Measurements from ENCODE around the gene PCMTD2.
"Not testable (repeated sequence)": the region's sequence is repeated elsewhere in the genome, so short reads cannot be mapped to it uniquely, and the experiment has no call there.

The PCMTD2 gene

GRCh38 chr20:64224351-64225170, 31.0 kb upstream of the PCMTD2 start:
- no peak for DNase-seq

DNA sequence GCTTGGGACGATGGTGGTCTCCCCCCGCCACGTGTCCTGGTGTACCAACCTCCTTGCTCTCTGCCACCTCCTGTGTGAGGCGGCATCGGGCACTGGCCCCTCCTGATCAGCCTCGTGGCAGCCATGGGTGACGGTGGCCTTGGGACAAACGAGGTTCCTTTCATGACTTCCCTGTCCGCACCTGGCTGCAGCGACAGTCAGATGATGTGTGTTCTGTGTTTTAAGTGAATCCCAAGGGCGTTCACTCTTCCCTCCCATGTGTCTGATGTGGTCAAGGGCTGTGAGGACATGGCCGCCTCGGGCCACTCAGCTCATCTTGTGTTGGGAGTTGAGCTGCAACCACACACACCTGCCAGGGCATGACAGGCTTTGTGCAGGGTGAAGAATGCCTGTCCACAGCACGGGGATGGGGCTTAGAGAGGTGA, 30.4 kb upstream of the PCMTD2 start:
- no peak for DNase-seq

DNA sequence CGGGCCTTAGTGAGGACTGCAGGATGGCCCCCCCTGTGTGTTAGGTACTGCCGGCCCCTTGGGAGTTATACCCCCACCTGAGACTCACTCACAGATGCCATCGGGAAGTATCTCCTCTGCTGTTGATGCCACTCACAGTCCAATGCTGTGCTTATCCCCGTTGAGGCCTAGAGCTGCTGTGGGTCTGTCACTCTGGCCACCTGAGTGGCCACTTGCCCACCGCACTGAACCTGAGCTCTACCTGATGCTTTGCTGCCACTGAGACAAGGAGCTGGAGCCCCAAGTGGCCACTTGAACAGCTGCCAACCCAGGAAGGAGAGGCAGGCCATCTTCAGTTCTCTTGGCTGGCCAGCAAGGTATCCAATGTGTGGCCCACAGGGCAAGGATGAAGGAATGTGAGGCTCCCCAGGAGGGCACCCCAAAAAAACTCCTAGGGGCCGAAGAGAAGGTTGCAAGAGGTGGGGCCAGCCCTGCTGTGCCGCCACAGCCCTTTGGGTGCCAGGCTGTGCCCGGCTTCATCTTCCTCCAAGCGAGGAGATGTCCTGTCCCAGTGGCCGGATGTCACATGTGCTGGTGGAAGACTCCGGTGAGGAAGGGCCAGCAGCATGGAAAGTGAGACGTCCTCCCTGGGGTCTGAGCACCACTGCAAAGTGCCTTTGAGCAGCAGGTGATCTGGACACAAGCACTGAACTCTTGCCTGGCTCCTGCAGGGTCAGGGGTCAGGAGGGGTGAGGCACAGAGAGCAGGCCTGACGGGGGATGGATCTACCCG, 29.5 kb upstream of the PCMTD2 start:
- no peak for DNase-seq

DNA sequence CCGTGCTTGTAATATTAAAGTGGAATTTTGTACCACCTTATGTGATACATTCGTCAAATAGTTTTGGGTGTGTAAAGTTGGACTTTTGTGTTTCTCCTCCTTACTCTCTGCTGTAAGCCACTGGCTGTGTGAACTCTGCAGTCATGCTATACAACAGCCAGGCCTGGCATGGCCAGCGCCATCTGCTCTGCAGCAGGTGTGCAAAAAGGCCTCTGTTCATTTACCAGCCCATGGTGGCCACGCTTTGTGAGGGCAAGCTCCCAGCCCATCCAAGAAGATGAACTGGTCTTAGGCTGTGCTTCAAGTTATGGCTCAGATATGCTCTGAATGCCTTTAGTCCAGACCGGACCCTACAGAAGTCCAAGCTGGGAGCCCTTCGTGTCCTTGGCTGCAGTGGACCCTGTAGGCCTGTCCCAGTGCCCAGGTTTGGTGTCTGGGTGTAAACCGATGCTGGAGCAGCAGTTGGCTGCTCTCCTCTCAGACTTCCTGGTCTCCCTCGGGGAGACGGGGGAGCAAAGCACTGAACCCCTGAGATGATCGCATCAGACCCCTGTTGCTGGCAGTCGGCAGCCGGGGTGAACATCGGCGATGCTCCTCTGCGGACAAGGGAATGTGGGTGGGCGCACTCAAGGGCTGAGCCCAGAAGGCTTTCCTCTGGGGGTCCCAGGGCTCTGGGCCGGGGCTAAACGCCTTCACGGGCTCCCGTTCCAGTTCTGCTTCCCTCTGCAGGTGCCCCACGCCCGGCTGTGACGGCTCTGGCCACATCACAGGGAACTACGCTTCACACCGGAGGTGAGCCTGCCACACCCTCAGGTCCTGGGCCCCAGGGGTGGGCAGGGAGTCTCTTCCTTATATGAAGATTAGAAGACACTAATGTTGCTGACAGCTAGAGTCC, 28.6 kb upstream of the PCMTD2 start:
- no peak for DNase-seq

GRCh38 chr20:64228086-64228653, 27.4 kb upstream of the PCMTD2 start:
- DNase-seq: no peak

GRCh38 chr20:64228751-64229506, 26.6 kb upstream of the PCMTD2 start:
- DNase-seq: no peak

DNA sequence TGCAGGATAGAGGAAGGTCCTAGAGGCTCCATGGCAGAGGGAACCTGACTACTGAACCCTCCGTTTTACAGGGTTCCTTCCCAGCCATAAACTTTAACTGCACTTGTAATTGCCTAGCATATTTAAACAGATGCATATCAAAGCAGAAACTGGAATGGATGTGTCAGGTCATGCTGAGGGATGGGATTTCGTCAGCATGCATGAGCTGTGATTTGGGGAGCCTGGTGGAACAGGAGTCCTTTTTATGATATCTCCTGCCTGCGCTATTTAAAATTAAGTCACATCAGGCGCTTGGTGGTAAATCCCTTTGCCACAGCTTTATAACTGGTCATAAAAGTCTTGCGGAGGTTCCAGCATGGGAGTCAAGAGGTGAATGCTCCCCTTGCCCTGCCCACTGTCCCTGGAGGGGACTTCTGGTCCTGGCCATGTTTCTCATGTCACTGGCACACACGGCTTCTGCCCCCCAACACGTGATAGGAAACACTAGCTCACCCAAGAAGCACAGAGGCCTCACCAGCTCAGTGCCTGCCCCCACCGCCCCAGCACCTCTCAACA, 26.0 kb upstream of the PCMTD2 start:
- DNase-seq: no peak

DNA sequence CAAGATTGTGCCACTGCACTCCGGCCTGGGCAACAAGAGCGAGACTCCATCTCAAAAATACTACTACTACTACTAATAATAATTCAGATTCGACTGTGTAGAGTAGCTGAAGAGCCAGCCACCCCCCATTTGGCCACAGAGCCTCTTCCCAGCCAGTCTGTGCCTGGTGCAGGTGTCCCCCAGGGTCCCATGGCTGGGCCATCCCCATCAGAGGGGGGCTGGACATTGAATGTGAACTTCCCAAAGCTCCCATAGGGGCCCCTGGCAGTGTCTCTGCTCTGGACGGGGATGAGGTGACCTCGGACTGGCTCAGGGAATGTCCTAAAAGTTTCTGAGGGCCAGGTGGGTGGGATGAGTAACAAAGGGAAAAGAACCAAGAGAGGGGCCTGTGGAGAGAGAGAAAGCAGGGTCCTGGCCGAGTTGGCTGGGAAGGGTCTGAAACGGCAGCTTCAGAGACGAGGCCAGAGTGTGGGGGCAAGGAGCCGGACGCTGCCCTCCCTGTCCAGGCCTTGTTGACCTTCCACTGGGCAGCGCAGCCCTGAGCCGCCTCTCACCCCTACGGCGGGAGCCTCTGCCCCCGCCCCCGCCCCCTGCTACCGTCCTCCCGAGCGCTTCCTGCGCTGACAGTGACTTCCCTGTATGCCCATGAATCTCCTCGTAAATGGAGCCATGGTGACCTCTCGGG, 24.9 kb upstream of the PCMTD2 start:
- DNase-seq: no peak

DNA sequence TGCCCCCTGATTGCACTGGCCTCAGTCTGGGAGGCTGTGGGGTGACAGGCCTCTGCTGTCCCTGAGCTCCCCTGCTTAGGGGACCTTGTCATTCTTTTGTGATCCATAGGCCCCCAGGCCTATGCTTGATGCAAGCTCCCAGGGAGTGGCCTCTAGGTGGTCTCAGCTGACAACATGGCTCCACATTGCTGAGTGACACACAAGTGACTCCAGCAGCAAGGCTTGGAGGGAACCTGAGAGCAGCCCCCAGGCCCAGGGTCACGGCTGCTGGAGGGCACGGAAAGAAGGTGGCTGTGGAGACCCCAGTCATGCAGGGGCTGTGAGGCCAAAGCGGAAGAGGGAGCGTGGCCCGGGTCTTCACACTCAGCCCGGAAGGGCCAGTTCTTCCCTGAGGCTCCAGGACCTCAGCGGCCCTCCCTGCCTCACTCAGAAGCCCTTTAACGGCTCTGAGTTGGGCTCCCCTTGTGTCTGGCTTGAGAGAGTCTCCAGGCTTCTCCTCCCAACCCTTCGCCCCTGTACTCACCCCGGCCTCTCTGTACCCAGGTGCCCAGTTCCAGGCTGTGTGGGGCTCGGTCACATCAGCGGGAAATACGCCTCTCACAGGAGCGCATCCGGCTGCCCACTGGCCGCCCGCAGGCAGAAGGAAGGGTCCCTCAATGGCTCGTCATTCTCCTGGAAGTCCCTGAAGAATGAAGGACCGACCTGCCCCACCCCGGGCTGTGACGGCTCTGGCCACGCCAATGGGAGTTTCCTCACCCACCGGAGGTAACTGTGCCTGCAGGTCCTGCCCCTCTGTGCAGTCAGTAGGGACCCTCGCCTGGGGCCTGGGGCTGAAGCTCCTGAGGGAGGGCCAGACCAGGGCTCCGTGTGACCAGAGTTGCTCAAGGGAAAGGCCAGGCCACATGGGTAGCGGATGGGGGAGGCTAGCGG, 23.7 kb upstream of the PCMTD2 start:
- no peak for DNase-seq

- DNase-seq: peak; percentile 29
Measured at GRCh38 chr20:64232794-64233193, 22.8 kb upstream of the PCMTD2 start.

DNA sequence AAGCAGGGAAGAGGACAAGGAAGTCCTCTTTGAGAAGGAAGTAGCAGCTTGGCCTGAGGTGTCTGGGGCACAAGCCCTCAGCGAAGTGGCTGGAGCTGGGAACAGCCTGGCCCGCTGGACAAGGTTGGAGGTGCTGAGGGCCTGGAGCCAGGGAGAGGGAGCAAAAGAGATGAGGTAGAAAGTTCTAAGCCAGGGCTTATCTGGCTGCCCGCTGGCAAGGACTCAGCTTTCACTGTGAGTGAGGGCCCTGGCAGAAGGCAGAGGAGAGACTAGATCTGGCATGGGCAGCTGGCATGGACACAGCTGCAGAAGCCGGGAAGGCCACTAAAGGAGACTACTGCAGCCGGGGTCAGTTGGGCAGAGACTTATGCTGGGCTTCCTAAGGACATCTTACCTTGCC, 21.8 kb upstream of the PCMTD2 start:
- DNase-seq: no peak

GRCh38 chr20:64234291-64234791, 21.2 kb upstream of the PCMTD2 start:
- DNase-seq: no peak

DNA sequence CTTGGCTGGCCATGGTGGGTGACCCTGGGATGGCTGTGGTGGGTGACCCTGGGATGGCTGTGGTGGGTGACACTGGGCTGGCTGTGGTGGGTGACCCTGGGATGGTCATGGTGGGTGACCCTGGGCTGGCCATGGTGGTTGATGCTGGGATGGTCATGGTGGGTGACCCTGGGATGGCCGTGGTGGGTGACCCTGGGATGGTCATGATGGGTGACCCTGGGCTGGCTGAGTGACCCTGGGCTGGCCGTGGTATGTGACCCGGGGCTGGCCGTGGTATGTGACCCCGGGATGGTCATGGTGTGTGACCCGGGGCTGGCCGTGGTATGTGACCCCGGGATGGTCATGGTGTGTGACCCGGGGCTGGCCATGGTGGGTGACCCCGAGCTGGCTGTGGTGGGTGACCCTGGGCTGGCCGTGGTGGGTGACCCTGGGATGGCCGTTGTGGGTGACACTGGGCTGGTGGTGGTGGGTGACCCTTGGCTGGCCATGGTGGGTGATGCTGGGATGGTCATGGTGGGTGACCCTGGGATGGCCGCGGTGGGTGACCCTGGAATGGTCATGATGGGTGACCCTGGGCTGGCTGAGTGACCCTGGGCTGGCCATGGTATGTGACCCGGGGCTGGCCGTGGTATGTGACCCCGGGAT, 20.5 kb upstream of the PCMTD2 start:
- DNase-seq: not testable (repeated sequence)

DNA sequence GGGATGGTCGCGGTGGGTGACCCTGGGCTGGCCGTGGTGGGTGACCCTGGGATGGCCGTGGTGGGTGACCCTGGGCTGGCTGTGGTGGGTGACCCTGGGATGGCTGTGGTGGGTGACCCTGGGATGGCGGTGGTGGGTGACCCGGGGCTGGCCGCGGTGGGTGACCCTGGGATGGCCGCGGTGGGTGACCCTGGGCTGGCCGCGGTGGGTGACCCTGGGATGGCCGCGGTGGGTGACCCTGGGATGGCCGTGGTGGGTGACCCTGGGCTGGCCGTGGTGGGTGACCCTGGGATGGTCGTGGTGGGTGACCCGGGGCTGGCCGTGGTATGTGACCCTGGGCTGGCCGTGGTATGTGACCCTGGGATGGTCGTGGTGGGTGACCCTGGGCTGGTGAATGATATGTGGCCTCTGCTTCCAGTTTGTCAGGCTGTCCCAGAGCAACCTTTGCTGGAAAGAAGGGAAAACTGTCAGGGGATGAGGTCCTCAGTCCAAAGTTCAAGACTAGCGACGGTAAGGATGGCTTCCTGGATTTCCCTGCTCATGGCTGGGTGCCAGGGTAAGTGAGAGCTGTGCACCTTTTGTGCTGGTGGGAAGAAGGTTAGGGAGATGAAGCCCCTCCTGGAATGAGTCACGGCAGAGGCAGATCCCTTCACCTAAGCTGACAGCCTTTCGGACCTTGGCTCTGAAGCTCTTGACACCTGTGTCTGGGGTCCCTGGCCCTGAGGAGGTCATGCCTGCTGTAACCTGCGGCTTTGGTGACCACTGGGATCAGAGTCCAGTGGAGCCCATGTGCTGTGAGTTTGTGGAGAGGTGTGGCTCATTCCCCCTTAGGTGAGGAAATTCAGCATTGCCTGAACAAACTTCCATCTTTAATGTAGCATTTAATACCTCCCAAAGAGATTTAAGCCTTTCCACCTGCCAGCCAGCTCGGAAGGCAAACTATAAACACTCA, 19.1 kb upstream of the PCMTD2 start:
- DNase-seq: no peak

- no peak for DNase-seq
Measured at GRCh38 chr20:64237316-64237715, 18.2 kb upstream of the PCMTD2 start.

DNA sequence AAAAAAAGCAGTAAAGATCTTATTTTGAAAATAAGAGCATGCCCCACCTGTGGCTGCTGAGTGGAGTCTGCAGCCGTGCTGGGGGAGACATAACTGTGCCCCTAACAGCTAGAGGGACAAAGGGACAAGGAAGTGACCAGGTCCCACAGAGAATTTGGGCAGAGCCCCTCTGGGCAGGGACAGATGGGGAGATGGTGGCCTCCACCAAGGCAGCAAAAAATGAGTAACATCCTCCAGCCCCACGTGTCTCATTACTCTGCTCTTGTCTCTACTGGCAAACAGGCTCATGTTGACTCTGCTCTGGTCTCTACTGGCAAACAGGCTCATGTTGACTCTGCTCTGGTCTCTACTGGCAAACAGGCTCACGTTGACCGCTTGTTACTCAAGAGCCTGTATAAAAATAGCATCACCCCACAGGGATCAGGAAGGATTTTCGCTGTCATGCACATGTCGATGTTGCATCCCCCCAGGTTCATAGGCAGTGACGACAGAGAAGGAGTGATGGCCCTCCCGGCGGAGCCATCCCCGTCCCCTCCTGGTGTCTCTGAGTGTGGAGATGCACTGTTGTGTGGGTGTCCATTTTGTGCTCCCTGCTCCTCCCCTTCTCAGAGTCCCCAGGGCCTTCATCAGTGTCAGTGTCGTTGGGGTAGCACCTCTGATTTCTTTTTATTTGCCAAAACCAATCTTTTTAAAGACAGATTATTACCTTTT, 17.3 kb upstream of the PCMTD2 start:
- DNase-seq: no peak

DNA sequence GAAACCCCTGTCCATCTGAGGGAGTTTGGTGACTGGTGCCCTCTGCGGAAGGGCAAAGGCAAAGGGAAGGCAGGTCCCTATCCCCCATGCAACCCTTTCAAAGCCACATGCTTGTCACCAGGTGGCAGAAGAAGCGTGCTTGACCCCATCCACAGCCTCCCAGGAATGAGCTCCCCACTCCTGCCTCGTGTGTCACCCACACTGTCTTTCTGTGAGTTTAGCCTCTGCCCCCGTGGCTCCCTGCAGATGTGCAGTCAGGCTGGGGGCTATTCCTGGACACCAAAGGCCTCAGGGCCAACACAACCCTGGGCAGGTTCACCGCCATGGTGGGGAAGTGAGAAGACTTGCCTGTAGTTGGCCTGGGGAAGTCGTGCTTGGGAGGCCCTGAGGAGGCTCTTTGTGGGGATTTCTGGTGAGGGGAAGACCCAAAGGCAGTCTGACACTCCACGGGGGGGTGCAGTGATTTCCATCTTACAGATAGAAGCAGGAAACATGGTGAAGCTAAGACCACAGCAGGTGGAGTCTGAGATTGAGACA, 16.6 kb upstream of the PCMTD2 start:
- DNase-seq: no peak
